Astrocyte (in vitro differentiated cells and primary cell): ENCODE measurements around the gene ADAMTS10.

Experiments
- CTCF ChIP-seq: IDR thresholded peaks from 2 replicates; pipeline ENCODE4 v1.5.1; 2011; ENCODE audit warnings: low read depth, mild to moderate bottlenecking, inconsistent platforms, low read length, moderate library complexity; ENCODE audit not compliant: insufficient read depth
- EZH2 ChIP-seq: IDR thresholded peaks from 2 replicates; pipeline ENCODE4 v1.6.1; 2012; ENCODE audit warnings: mild to moderate bottlenecking, low read length, inconsistent platforms; ENCODE audit not compliant: insufficient read depth

DNA sequence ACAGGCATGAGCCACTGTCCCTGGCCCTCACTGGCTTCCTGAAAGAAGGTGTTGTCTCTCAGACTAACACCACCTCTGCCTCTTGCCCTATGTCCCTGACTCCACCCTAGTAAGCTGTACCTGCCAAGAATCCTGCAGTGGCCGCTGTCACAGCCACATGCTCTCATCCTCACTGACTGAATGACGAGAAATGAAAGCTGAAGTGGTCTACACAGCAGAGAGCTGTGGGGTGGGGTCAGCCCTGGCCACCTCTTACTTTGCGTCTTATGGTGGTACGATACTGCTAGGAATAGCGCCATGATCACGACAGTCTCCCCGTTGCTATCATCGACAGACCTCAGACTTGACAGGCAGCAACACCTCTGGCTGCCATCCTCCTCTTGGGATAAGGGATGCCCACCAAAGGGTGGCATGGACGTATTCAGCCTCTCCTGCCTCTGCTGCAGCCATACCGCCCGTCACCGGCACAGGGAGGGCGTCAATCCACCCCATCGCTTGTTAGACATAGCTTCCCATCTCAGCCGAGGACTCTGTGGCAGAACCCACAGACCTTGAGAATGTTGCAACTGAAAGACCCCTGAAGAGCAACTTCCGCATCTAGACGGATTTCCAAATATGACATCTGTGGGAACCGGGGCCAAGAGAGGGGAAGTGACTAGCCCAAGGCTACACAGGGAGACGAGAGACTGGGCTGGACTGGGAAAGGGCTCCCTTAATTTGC, 34.1 kb downstream of the ADAMTS10 start:
- TF ChIP-seq CTCF (no peak), EZH2 (no peak)
